Naive B cell (primary cell): ENCODE measurements around the gene ZNF248. TPM values are rescaled to one million over a fixed set of nuclear protein-coding genes. Genes with fewer than 3 reads are reported as not detected.

Source experiments
- ATAC-seq, 2 donors: fragments of 150-1000 bp; cut with Tn5 transposase; 2 replicates each; pipeline ENCODE4 v1.10.0; 2021; ENCODE audit warnings: low read depth in 2 of 2, mild to moderate bottlenecking in 2 of 2, moderate library complexity in 2 of 2
- DNase-seq: peaks from one replicate; pipeline ENCODE4 v3.0.0; 2022
- H3K27ac Mint-ChIP-seq, 6 donors: one replicate each; pipeline ENCODE4 v1.8.0; 2020 to 2022; ENCODE audit warnings: mild to moderate bottlenecking in 6 of 6, mixed read lengths in 6 of 6, moderate library complexity in 5 of 6, inconsistent platforms in 2 of 6
- H3K27me3 Mint-ChIP-seq, 3 donors: one replicate each; pipeline ENCODE4 v1.8.0; 2021 to 2022; ENCODE audit warnings: mixed read lengths in 3 of 3, mild to moderate bottlenecking in 1 of 3
- H3K36me3 Mint-ChIP-seq, 2 donors: one replicate each; pipeline ENCODE4 v1.8.0; 2020 to 2022; ENCODE audit warnings: mixed read lengths in 2 of 2, inconsistent platforms in 1 of 2, mild to moderate bottlenecking in 1 of 2
- H3K4me1 Mint-ChIP-seq, 3 donors: one replicate each; pipeline ENCODE4 v1.8.0; 2020 to 2022; ENCODE audit warnings: mixed read lengths in 3 of 3, inconsistent platforms in 1 of 3, mild to moderate bottlenecking in 1 of 3, moderate library complexity in 1 of 3
- H3K4me3 Mint-ChIP-seq, 8 donors: one replicate each; pipeline ENCODE4 v1.8.0; 2020 to 2022; ENCODE audit warnings: mild to moderate bottlenecking in 8 of 8, mixed read lengths in 8 of 8, moderate library complexity in 8 of 8, inconsistent platforms in 2 of 8
- H3K9me3 Mint-ChIP-seq, 7 donors: one replicate each; pipeline ENCODE4 v1.8.0; 2020 to 2022; ENCODE audit warnings: mixed read lengths in 7 of 7, mild to moderate bottlenecking in 5 of 7, inconsistent platforms in 2 of 7, moderate library complexity in 1 of 7
- polyA plus RNA-seq, 6 donors: library from polyadenylated mRNA; unstranded; fragments of 300-500 nt; fragmentation: Illumina TruSeq; gene quantifications; one replicate each; pipeline ENCODE4 v1.2.3, GENCODE V29; 2021; ENCODE audit warnings: low read depth in 6 of 6

The ZNF248 gene
- polyA plus RNA-seq, 6 donors from 2014 or later: 3.5 to 16.0 (median 7.1) TPM

GRCh38 chr10:37812290-37812689, 45.1 kb downstream of the ZNF248 start:
- Mint-ChIP-seq H3K27ac (no peak overlapping the region), H3K4me3 (no peak overlapping the region), H3K9me3 (peaks cover 18 to 79% (median 58%) of the 10 kb centered on the region in 7 donors), H3K27me3 (no peaks in the 10 kb centered on the region), H3K4me1 (no peaks in the 10 kb centered on the region), H3K36me3 (peaks cover 28 to 54% of the 10 kb centered on the region in 2 donors)
- no peak for ATAC-seq
- no peak for DNase-seq

DNA sequence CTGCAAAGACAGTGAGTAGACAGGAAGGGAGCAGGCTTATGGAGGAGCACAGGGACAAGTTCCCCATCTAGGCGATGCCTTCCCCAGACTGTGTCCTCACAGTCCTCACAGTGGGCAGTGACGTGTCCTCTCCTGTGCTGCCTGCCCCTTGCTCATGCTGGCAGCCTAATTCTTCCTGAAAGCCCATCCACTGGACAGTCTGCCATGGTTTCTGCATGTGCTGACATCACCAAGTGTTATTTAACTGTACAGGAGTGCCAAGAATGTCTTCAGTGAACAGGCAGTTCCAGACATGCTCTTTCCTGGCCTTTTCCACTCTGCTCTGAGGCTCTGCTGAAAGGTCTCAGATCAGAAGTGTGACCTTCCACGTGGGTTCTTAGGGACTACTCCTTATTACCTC, 54.1 kb downstream of the ZNF248 start:
- no peak overlapping the region for H3K4me3 Mint-ChIP-seq
- H3K4me1 Mint-ChIP-seq: no peaks in the 10 kb centered on the region
- H3K27ac Mint-ChIP-seq: peak overlapping the region in 2 of 6 donors; percentile 8 to 23
- DNase-seq (no peak), ATAC-seq (no peak)
- peaks cover 0 to 8% of the 10 kb centered on the region in 2 donors for H3K36me3 Mint-ChIP-seq
- H3K9me3 Mint-ChIP-seq: peaks cover 0 to 9% (median 4%) of the 10 kb centered on the region in 7 donors
- H3K27me3 Mint-ChIP-seq: no peaks in the 10 kb centered on the region

GRCh38 chr10:37801557-37801956, 55.9 kb downstream of the ZNF248 start:
- Mint-ChIP-seq H3K9me3 (peaks cover 1 to 14% (median 7%) of the 10 kb centered on the region in 7 donors), H3K4me3 (no peak overlapping the region), H3K4me1 (no peaks in the 10 kb centered on the region), H3K36me3 (peaks cover 0 to 8% of the 10 kb centered on the region in 2 donors), H3K27ac (no peak overlapping the region), H3K27me3 (no peaks in the 10 kb centered on the region)
- DNase-seq: no peak
- no peak for ATAC-seq

- no peak for DNase-seq
- H3K27me3 Mint-ChIP-seq: no peaks in the 10 kb centered on the region
- H3K4me3 Mint-ChIP-seq: no peak overlapping the region
- H3K4me1 Mint-ChIP-seq: no peaks in the 10 kb centered on the region
- no peak for ATAC-seq
- H3K9me3 Mint-ChIP-seq: peaks cover 12 to 57% (median 36%) of the 10 kb centered on the region in 7 donors
- H3K27ac Mint-ChIP-seq: no peak overlapping the region
- peaks cover 16 to 17% of the 10 kb centered on the region in 2 donors for H3K36me3 Mint-ChIP-seq
These were observed 63.0 kb downstream of the ZNF248 start for GRCh38 chr10:37794305-37794976.

GRCh38 chr10:37789590-37789989, 67.8 kb downstream of the ZNF248 start:
- Mint-ChIP-seq H3K36me3 (peaks cover 6 to 16% of the 10 kb centered on the region in 2 donors), H3K27me3 (no peaks in the 10 kb centered on the region), H3K4me1 (no peaks in the 10 kb centered on the region), H3K4me3 (no peak overlapping the region), H3K9me3 (peaks cover 7 to 43% (median 30%) of the 10 kb centered on the region in 7 donors), H3K27ac (no peak overlapping the region)
- DNase-seq: no peak
- ATAC-seq: no peak

DNA sequence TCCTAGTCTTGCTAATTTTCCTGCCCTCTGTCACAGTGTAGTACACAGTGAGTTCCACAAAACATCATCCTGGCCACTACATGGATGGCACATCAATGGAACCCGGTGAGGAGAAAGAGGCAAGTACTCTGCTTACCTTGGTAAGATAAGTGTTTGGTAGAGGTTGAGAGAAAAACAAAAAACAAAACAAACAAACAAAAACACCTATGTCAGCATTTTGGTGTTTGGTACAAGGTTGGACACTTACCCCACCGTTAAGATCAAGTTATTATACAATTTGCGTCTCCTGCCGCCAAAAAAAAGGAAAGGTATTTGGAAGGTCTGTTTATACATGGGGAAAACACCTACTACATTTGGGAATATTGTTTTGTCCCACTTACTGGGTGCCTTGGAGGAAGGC, 72.7 kb downstream of the ZNF248 start:
- Mint-ChIP-seq H3K4me1 (no peaks in the 10 kb centered on the region), H3K27ac (no peak overlapping the region), H3K4me3 (no peak overlapping the region), H3K27me3 (no peaks in the 10 kb centered on the region), H3K9me3 (peaks cover 4 to 51% (median 28%) of the 10 kb centered on the region in 7 donors), H3K36me3 (peaks cover 0 to 14% of the 10 kb centered on the region in 2 donors)
- ATAC-seq (no peak), DNase-seq (no peak)

- no peak for ATAC-seq
- H3K27ac Mint-ChIP-seq: no peak overlapping the region
These were observed 76.9 kb downstream of the ZNF248 start for GRCh38 chr10:37780536-37780935.

GRCh38 chr10:37777056-37777455, 80.4 kb downstream of the ZNF248 start:
- no peak for DNase-seq
- no peak for ATAC-seq
- peak overlapping the region in 1 of 6 donors; percentile 70 for H3K27ac Mint-ChIP-seq
- no peaks in the 10 kb centered on the region for H3K4me1 Mint-ChIP-seq
- H3K4me3 Mint-ChIP-seq: no peak overlapping the region
- peaks cover 4 to 41% (median 17%) of the 10 kb centered on the region in 7 donors for H3K9me3 Mint-ChIP-seq
- no peaks in the 10 kb centered on the region for H3K27me3 Mint-ChIP-seq
- H3K36me3 Mint-ChIP-seq: no peaks in the 10 kb centered on the region

More at GRCh38 chr10:37780536-37780935, 76.9 kb downstream of the ZNF248 start:
- H3K4me3 Mint-ChIP-seq: peak overlapping the region in 1 of 8 donors; percentile 20
- peaks cover 9 to 58% (median 24%) of the 10 kb centered on the region in 7 donors for H3K9me3 Mint-ChIP-seq
- H3K4me1 Mint-ChIP-seq: no peaks in the 10 kb centered on the region
- DNase-seq: no peak
- H3K36me3 Mint-ChIP-seq: peaks cover 0 to 10% of the 10 kb centered on the region in 2 donors
- no peaks in the 10 kb centered on the region for H3K27me3 Mint-ChIP-seq

DNA sequence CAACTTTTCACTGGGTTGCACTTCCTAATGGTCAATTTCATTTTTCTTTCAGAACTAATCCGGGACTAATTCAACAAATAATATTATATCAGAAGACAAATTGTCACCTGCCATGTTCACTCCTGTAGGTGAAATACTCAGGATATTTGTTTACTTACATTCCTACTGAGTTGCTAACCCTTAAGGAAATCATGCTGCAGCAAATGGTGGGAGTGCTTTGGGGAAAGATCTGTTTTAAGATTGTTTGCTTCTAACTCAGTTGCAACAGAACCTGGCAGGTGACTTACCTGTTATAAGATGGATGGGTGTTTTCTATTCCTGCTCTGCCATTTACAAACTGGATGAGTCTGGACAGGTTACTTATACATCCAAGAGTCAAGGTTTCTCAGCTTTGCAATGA, 81.8 kb downstream of the ZNF248 start:
- H3K4me1 Mint-ChIP-seq: no peaks in the 10 kb centered on the region
- H3K9me3 Mint-ChIP-seq: peaks cover 4 to 29% (median 16%) of the 10 kb centered on the region in 7 donors
- H3K27me3 Mint-ChIP-seq: no peaks in the 10 kb centered on the region
- H3K36me3 Mint-ChIP-seq: no peaks in the 10 kb centered on the region
- no peak for DNase-seq
- no peak overlapping the region for H3K27ac Mint-ChIP-seq
- ATAC-seq: no peak
- H3K4me3 Mint-ChIP-seq: no peak overlapping the region

GRCh38 chr10:37774351-37774750, 83.1 kb downstream of the ZNF248 start:
- Mint-ChIP-seq H3K4me1 (no peaks in the 10 kb centered on the region), H3K27me3 (no peaks in the 10 kb centered on the region), H3K27ac (no peak overlapping the region), H3K36me3 (no peaks in the 10 kb centered on the region), H3K9me3 (peaks cover 4 to 31% (median 12%) of the 10 kb centered on the region in 7 donors), H3K4me3 (no peak overlapping the region)
- ATAC-seq (no peak), DNase-seq (no peak)

DNA sequence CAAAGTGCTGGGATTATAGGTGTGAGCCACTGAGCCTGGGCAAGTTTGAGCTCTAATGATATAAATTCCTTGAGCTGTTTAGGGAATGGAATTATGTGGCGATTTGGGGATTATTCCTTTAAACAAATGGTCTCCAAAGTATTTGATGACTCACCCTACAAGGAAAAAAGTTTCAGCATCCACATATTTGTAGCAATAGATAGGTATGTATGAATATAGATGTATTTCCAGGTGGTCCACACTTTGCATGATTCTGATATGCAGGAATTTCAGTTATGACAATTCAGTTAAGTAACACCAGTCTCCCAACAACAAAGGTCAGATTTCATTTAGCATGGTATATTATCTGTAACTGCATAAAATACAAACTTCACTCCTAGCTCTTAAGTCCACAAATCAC, 92.2 kb downstream of the ZNF248 start:
- H3K9me3 Mint-ChIP-seq: peaks cover 10 to 82% (median 60%) of the 10 kb centered on the region in 7 donors

DNA sequence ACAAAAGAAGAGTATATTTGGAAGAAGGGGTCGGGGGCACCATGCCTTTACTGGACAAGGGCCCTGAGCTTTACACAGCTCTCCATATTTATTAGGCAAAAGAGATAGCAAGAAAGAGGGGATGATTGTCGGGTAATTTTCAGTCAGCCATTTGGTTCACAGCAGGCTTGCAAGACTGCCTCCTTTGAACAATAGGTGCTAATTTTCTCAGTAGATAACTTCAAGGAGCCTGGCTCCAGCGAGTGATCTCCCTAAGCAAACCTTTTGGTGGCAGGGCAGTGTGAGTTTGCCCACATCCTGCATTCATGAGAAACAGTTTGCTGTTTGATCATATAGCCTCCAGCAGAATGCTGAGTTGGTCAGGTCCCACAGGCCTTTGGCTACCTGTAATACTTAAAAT, 94.3 kb downstream of the ZNF248 start:
- H3K27me3 Mint-ChIP-seq: no peaks in the 10 kb centered on the region
- peaks cover 8 to 74% (median 47%) of the 10 kb centered on the region in 7 donors for H3K9me3 Mint-ChIP-seq
- ATAC-seq (no peak), DNase-seq (no peak)
- H3K4me3 Mint-ChIP-seq: no peak overlapping the region
- no peaks in the 10 kb centered on the region for H3K4me1 Mint-ChIP-seq
- no peak overlapping the region for H3K27ac Mint-ChIP-seq
- H3K36me3 Mint-ChIP-seq: peaks cover 10 to 28% of the 10 kb centered on the region in 2 donors

More for the DNA sequence above, 92.2 kb downstream of the ZNF248 start:
- no peak overlapping the region for H3K4me3 Mint-ChIP-seq
- no peaks in the 10 kb centered on the region for H3K4me1 Mint-ChIP-seq
- H3K36me3 Mint-ChIP-seq: peaks cover 15 to 28% of the 10 kb centered on the region in 2 donors
- no peak overlapping the region for H3K27ac Mint-ChIP-seq
- H3K27me3 Mint-ChIP-seq: no peaks in the 10 kb centered on the region
- no peak for DNase-seq
- ATAC-seq: no peak

GRCh38 chr10:37762287-37762686, 95.1 kb downstream of the ZNF248 start:
- Mint-ChIP-seq H3K27ac (no peak overlapping the region), H3K36me3 (peaks cover 10 to 27% of the 10 kb centered on the region in 2 donors), H3K27me3 (no peaks in the 10 kb centered on the region), H3K4me1 (no peaks in the 10 kb centered on the region), H3K4me3 (no peak overlapping the region), H3K9me3 (peaks cover 12 to 67% (median 39%) of the 10 kb centered on the region in 7 donors)
- ATAC-seq (no peak), DNase-seq (no peak)

DNA sequence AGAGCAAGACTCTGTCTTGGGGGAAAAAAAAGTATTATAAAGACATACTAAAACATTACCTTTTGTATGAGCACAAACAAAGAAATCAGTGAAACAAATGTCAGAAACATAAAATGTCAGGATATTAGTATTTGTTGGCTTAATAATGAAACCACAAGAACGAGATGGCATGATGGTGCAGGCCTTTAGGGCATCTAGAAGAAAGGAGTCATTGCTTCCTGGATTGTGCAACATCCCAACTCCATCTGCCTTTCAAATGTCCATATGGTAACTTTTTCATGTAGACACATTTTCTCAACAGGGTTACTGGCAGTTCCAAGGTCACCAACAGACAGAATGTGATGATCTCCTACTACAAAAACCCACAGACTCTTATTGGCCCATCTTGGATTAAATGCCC, 96.6 kb downstream of the ZNF248 start:
- Mint-ChIP-seq H3K27me3 (no peaks in the 10 kb centered on the region), H3K27ac (peak overlapping the region in 1 of 6 donors; percentile 47), H3K4me3 (no peak overlapping the region), H3K36me3 (peaks cover 14 to 21% of the 10 kb centered on the region in 2 donors), H3K4me1 (no peaks in the 10 kb centered on the region), H3K9me3 (peaks cover 12 to 57% (median 33%) of the 10 kb centered on the region in 7 donors)
- no peak for ATAC-seq
- no peak for DNase-seq
